ENCODE measurements around the gene SMPD3. TPM values are rescaled to one million over a fixed set of nuclear protein-coding genes. Genes with fewer than 3 reads are reported as not detected.

Gene SMPD3
- total RNA-seq, 1 experiment from 2014 or later: 0.17 TPM

GRCh38 chr16:68369168-68369567, 79.1 kb downstream of the SMPD3 start:
- intact Hi-C loops (cut with micrococcal nuclease; ENCODE audit: unreplicated experiment): loop anchor here (10.0 kb wide), 1 partner anchor 146 kb away; no protein-coding TSS in a partner anchor
- no TSS peak for BruUV-seq (replicated peaks)
- H3K9me3 ChIP-seq (ENCODE audit: low read depth, low read length, poor library complexity, severe bottlenecking): no peaks in the 10 kb centered on the region
- no peak overlapping the region for H3K4me3 ChIP-seq (ENCODE audit: low read depth, low read length, poor library complexity, severe bottlenecking)
- no peaks in the 10 kb centered on the region for H3K36me3 ChIP-seq (ENCODE audit: insufficient read depth, low read length, poor library complexity, severe bottlenecking)
- CTCF ChIA-PET: interaction anchor here (0.6 to 0.7 kb wide), 2 partner anchors 26 to 86 kb away, joined by 3 read pairs; no protein-coding TSS in a partner anchor
- DNase-seq (ENCODE audit: low spot score): no peak
- H3K27ac ChIP-seq (ENCODE audit: low read depth, low read length, poor library complexity, severe bottlenecking): no peak overlapping the region
- H3K27me3 ChIP-seq (replicated peaks; ENCODE audit: insufficient read depth, low read depth, low read length, poor library complexity): no peaks in the 10 kb centered on the region
- peaks cover 5% of the 10 kb centered on the region for H3K4me1 ChIP-seq (ENCODE audit: insufficient read depth, low read length, poor library complexity, severe bottlenecking)
- POLR2A ChIA-PET (ENCODE audit: low non-redundant PET): interaction anchor here (0.5 kb wide), 1 partner anchor 49 kb away, joined by 11 read pairs; no protein-coding TSS in a partner anchor
- TF ChIP-seq CTCF (conservative IDR thresholded peaks at IDR 0.05; ENCODE audit: low read depth, low read length): no peak

DNA sequence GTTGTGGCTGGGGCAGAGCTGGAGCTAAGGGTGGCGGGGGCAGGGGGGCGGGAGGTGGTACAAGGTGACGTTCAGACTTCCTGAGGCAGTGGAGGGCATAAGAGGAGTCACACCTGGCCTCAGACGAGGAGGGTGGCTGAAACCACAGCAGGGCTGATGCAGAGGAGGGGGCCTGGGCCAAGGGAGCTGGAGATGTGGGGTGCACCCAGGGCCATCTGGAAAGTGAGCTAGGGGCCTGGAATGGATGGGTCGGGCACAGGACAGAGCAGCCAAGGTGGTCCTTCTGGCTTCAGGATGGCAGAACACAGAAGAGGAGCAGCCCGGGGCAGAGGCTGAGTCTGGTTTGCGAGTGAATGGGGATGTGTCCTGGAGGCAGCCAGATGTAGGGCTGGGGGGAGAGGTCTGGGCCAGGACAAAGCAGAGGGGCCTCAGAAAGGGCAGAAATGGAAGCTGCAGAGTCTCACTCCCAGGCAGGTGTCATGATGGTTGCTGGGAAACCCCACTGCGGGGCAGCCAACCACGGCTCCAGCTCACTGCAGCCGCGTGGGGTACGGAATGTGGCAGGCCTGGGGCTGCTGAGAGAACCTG, 79.9 kb downstream of the SMPD3 start:
- Histone ChIP-seq H3K36me3 (ENCODE audit: insufficient read depth, low read length, poor library complexity, severe bottlenecking) (no peaks in the 10 kb centered on the region), H3K4me3 (ENCODE audit: low read depth, low read length, poor library complexity, severe bottlenecking) (no peak overlapping the region), H3K4me1 (ENCODE audit: insufficient read depth, low read length, poor library complexity, severe bottlenecking) (peaks cover 9% of the 10 kb centered on the region), H3K27ac (ENCODE audit: low read depth, low read length, poor library complexity, severe bottlenecking) (no peak overlapping the region), H3K27me3 (replicated peaks; ENCODE audit: insufficient read depth, low read depth, low read length, poor library complexity) (no peaks in the 10 kb centered on the region), H3K9me3 (ENCODE audit: low read depth, low read length, poor library complexity, severe bottlenecking) (no peaks in the 10 kb centered on the region)
- CTCF ChIA-PET: interaction anchor here (0.6 to 0.7 kb wide), 3 partner anchors 26 to 87 kb away, joined by 3 read pairs; no protein-coding TSS in a partner anchor
- TF ChIP-seq EZH2 (IDR thresholded peaks at IDR 0.05; ENCODE audit: borderline replicate concordance, low read depth, low read length, poor library complexity, severe bottlenecking) (no peak), CTCF (conservative IDR thresholded peaks at IDR 0.05; ENCODE audit: low read depth, low read length) (no peak)
- DNase-seq (ENCODE audit: low spot score): no peak
- no TSS peak for BruUV-seq (replicated peaks)
- intact Hi-C loops (cut with micrococcal nuclease; ENCODE audit: unreplicated experiment): loop anchor here (10.0 kb wide), 1 partner anchor 146 kb away; no protein-coding TSS in a partner anchor
- POLR2A ChIA-PET (ENCODE audit: low non-redundant PET): no interaction called here

DNA sequence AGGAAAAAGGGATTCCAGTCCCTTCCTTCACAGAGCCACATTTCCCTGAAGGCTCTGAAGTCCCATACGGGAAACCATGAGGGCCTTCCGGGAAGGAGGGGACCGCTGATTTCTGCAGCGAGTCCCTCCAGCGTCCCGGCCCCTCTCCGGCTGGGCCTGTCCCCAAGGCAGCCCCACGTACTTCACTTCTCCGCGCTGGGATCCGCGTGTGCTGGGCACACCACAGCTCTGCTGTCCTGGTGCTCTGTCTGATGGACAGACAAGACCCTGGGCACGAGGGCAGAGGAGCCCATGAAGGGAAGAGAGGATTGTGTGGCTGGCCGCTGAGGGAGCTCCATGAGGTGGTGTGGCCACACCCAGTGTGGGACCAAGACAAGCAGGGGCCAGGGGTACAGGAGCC, 80.4 kb downstream of the SMPD3 start:
- ChIA-PET CTCF (interaction anchor here (0.7 kb wide), 1 partner anchor 60 kb away, joined by 3 read pairs; no protein-coding TSS in a partner anchor), POLR2A (ENCODE audit: low non-redundant PET) (no interaction called here)
- intact Hi-C loops (cut with micrococcal nuclease; ENCODE audit: unreplicated experiment): loop anchor here (10.0 kb wide), 1 partner anchor 147 kb away; no protein-coding TSS in a partner anchor
- Histone ChIP-seq H3K4me1 (ENCODE audit: insufficient read depth, low read length, poor library complexity, severe bottlenecking) (peaks cover 9% of the 10 kb centered on the region), H3K4me3 (ENCODE audit: low read depth, low read length, poor library complexity, severe bottlenecking) (no peak overlapping the region), H3K9me3 (ENCODE audit: low read depth, low read length, poor library complexity, severe bottlenecking) (no peaks in the 10 kb centered on the region), H3K36me3 (ENCODE audit: insufficient read depth, low read length, poor library complexity, severe bottlenecking) (no peaks in the 10 kb centered on the region), H3K27ac (ENCODE audit: low read depth, low read length, poor library complexity, severe bottlenecking) (no peak overlapping the region), H3K27me3 (replicated peaks; ENCODE audit: insufficient read depth, low read depth, low read length, poor library complexity) (no peaks in the 10 kb centered on the region)
- TF ChIP-seq EZH2 (IDR thresholded peaks at IDR 0.05; ENCODE audit: borderline replicate concordance, low read depth, low read length, poor library complexity, severe bottlenecking): no peak
- no peak for TF ChIP-seq CTCF (conservative IDR thresholded peaks at IDR 0.05; ENCODE audit: low read depth, low read length)
- BruUV-seq (replicated peaks): no TSS peak
- DNase-seq (ENCODE audit: low spot score): no peak
